ENCODE measurements around the gene SCN2A. TPM values are rescaled to one million over a fixed set of nuclear protein-coding genes. Genes with fewer than 3 reads are reported as not detected.

SCN2A gene
- total and polyA plus RNA-seq, 9 of the 15 experiments (the other 6 are each of a cell fraction or from before 2014, with no cell fraction given) = 0.08 to 0.69 (median 0.31) TPM; not detected in 1

- Histone ChIP-seq H3K9me3 (replicated peaks; ENCODE audit: control insufficient read depth, insufficient read depth, low read depth, low read length) (peaks cover 5% of the 10 kb centered on the region; the same call in 1 of the 2 replicates), H3K27ac (ENCODE audit: extremely low read depth, low read depth, low read length) (no peak overlapping the region), H4K20me1 (replicated peaks; ENCODE audit: control insufficient read depth, insufficient read depth, low read length) (no peaks in the 10 kb centered on the region), H3K27me3 (ENCODE audit: control insufficient read depth in 2 of 2, insufficient read depth in 2 of 2, low read length in 2 of 2) (no peaks in the 10 kb centered on the region), H3K9ac (ENCODE audit: insufficient read depth in 1 of 2, low read depth in 2 of 2, low read length in 2 of 2) (no peak overlapping the region), H2AFZ (ENCODE audit: low read depth, low read length) (no peak overlapping the region), H3K79me2 (ENCODE audit: control insufficient read depth, insufficient read depth, low read length) (no peaks in the 10 kb centered on the region), H3K36me3 (ENCODE audit: control insufficient read depth, insufficient read depth, low read length) (no peaks in the 10 kb centered on the region), H3K4me2 (ENCODE audit: insufficient read depth, low read length) (no peak overlapping the region), H3K9me1 (ENCODE audit: control insufficient read depth, insufficient read depth, low read length) (no peaks in the 10 kb centered on the region), H3K4me3 (no peak overlapping the region), H3K4me1 (replicated peaks in 1 of 2; ENCODE audit: control insufficient read depth in 2 of 2, insufficient read depth in 2 of 2, low read length in 2 of 2) (no peaks in the 10 kb centered on the region)
- intact Hi-C loops (cut with micrococcal nuclease) (no loop called here), in situ Hi-C loops (cut with MboI) (no loop called here)
- DNase-seq (ENCODE audit: extremely low read depth in 1 of 4, low spot score in 3 of 4) = no peak
- WGBS (ENCODE audit: insufficient coverage, low coverage, missing lambda C conversion rate) = 0% methylated on average over 2 of the region's 2 CpGs
- ATAC-seq = no peak
- ChIA-PET POLR2A (no interaction called here), CTCF (ENCODE audit: low intra/inter-chr PET ratio) (no interaction called here)
- FAIRE-seq = no peak
- no TSS peak for BruUV-seq (replicated peaks)
- TF ChIP-seq USF2 (CRISPR knock-in tag; IDR thresholded peaks at IDR 0.05) = no peak
- peak; percentile 57; the same call in 1 of the 2 replicates for TF ChIP-seq ZNF316 (IDR thresholded peaks at IDR 0.05)
- TF ChIP-seq, protein P1, sequence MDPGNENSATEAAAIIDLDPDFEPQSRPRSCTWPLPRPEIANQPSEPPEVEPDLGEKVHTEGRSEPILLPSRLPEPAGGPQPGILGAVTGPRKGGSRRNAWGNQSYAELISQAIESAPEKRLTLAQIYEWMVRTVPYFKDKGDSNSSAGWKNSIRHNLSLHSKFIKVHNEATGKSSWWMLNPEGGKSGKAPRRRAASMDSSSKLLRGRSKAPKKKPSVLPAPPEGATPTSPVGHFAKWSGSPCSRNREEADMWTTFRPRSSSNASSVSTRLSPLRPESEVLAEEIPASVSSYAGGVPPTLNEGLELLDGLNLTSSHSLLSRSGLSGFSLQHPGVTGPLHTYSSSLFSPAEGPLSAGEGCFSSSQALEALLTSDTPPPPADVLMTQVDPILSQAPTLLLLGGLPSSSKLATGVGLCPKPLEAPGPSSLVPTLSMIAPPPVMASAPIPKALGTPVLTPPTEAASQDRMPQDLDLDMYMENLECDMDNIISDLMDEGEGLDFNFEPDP (CRISPR knock-in tag; IDR thresholded peaks at IDR 0.05) = no peak
- TF ChIP-seq CEBPG (CRISPR knock-in tag; IDR thresholded peaks at IDR 0.05) = no peak
- no peak for TF ChIP-seq CEBPG (tag; conservative IDR thresholded peaks at IDR 0.05 in 1 of 2, IDR thresholded peaks at IDR 0.05 in 1 of 2)
- TF ChIP-seq FUS (optimal IDR thresholded peaks at IDR 0.05; ENCODE audit: low read depth, low read length) = no peak
- peak; percentile 60; the same call in 1 of the 2 replicates for TF ChIP-seq MAFF (IDR thresholded peaks at IDR 0.05; ENCODE audit: low read length)
- TF ChIP-seq MAFG (tag; conservative IDR thresholded peaks at IDR 0.05) = peak; percentile 46; the same call in 1 of the 2 replicates
- peak; percentile 26; the same call in 1 of the 2 replicates for TF ChIP-seq C11orf30 (IDR thresholded peaks at IDR 0.05; ENCODE audit: low read depth)
- TF ChIP-seq MAFK (IDR thresholded peaks at IDR 0.05; ENCODE audit: low read length) = peak; percentile 43; the same call in 1 of the 2 replicates
- TF ChIP-seq HDAC2 (IDR thresholded peaks at IDR 0.05) = no peak
Observed at GRCh38 chr2:165349181-165349580, 110.0 kb downstream of the SCN2A start.
